Measurements from ENCODE around the gene SUPT6H. TPM values are rescaled to one million over a fixed set of nuclear protein-coding genes. Genes with fewer than 3 reads are reported as not detected.

SUPT6H gene
- total RNA-seq, 2 experiments from 2014 or later, result 33.7 to 76.5 TPM

DNA sequence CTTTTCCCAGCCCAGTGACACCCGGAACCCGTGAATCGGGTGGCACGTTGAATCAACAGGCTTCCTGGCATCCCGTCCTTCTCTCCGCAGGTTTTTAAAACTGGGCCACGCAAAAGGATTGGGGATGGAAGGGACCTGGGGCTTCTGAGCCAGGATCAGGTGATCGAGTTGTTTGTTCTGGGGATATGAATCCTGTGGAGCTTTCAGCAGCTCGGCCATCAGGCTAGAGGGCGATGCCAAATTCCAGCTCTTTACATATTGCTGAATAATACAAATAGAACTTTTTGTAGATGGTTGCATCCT is 473 bp downstream of the SUPT6H start:
- BruUV-seq (replicated peaks), result TSS peak; percentile 70
- H4K20me1 ChIP-seq (ENCODE audit: insufficient read depth, low read length), result peaks cover 3% of the 10 kb centered on the region; the same call in 1 of the 2 replicates
- ChIA-PET CTCF (ENCODE audit: unreplicated experiment) (interaction anchor here (0.6 to 1.9 kb wide), 2 partner anchors 18 to 120 kb away, joined by 3 to 13 read pairs; partner anchors contain the start of gene BLTP2), POLR2A (interaction anchor here (0.9 to 3.1 kb wide), 8 partner anchors 11 to 58 kb away, joined by 3 to 17 read pairs (median 3); partner anchors contain the start of genes BLTP2, PROCA1 and RPL23A)
- H3K9me3 ChIP-seq (ENCODE audit: low read length), result no peaks in the 10 kb centered on the region; the same call in 1 of the 2 replicates
- H3K27ac ChIP-seq (ENCODE audit: low read depth, low read length, poor library complexity, severe bottlenecking), result peak overlapping the region; percentile 88
- H3K36me3 ChIP-seq (ENCODE audit: insufficient read depth, low read length), result peaks cover 52% of the 10 kb centered on the region
- TF ChIP-seq, protein P1, sequence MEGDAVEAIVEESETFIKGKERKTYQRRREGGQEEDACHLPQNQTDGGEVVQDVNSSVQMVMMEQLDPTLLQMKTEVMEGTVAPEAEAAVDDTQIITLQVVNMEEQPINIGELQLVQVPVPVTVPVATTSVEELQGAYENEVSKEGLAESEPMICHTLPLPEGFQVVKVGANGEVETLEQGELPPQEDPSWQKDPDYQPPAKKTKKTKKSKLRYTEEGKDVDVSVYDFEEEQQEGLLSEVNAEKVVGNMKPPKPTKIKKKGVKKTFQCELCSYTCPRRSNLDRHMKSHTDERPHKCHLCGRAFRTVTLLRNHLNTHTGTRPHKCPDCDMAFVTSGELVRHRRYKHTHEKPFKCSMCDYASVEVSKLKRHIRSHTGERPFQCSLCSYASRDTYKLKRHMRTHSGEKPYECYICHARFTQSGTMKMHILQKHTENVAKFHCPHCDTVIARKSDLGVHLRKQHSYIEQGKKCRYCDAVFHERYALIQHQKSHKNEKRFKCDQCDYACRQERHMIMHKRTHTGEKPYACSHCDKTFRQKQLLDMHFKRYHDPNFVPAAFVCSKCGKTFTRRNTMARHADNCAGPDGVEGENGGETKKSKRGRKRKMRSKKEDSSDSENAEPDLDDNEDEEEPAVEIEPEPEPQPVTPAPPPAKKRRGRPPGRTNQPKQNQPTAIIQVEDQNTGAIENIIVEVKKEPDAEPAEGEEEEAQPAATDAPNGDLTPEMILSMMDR (conservative IDR thresholded peaks at IDR 0.05; ENCODE audit: low read length), result no peak
- TF ChIP-seq EZH2phosphoT487 (IDR thresholded peaks at IDR 0.05; ENCODE audit: borderline replicate concordance, low read depth, low read length), result no peak
- no peak for DNase-seq (ENCODE audit: low spot score)
- H2AFZ ChIP-seq (ENCODE audit: low read length), result peak overlapping the region; percentile 85
- peaks cover 22% of the 10 kb centered on the region for H3K4me1 ChIP-seq (ENCODE audit: insufficient read depth, low read length, poor library complexity, severe bottlenecking)
- no peaks in the 10 kb centered on the region for H3K9me2 ChIP-seq (ENCODE audit: insufficient read depth, low read length)
- intact Hi-C loops (cut with micrococcal nuclease; ENCODE audit: unreplicated experiment), result no loop called here
- H3K79me2 ChIP-seq (ENCODE audit: insufficient read depth, low read depth, low read length), result peaks cover 63% of the 10 kb centered on the region
- H3K4me3 ChIP-seq (ENCODE audit: low read depth, low read length, poor library complexity, severe bottlenecking), result peak overlapping the region; percentile 95
- H3K4me2 ChIP-seq (ENCODE audit: low read length), result peak overlapping the region; percentile 84

DNA sequence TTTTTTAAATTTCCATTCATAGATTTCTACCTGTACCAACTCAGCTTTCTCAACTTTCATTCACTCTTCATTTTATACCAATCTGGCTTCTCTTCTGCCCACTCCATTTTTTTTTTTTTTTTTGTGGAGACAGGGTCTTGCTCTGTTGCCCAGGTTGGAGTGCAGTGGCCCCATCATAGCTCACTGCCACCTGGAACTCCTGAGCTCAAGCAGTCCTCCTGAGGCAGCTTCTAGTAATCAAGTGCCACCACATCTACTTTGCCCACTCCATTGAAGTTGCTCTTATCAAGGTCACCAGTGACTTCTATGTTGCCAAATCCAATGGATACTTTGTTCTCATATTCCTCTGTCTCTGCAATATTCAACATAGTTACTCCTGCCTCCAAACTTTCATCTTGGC is 1.7 kb downstream of the SUPT6H start:
- intact Hi-C loops (cut with micrococcal nuclease; ENCODE audit: unreplicated experiment), result no loop called here

DNA sequence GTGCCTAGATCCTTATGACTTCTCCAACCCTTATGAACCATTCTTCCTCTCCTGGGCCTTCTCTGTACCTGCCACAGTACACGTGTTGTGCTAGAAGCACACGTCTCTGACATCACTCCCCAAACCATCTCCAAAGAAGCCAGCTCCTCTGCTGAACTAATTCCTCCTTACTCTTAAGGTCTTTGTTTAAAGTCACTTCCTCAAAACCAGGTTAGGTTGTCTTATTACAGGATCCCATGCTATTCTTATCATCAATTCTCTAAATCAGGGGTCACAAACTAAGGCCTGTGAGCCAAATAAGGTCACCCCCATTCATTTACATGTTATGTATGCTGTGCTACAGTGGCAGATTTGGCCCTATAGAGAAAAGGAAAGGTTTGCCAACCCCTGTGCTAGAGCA is 4.0 kb downstream of the SUPT6H start:
- H4K20me1 ChIP-seq (ENCODE audit: insufficient read depth, low read length), result peaks cover 3% of the 10 kb centered on the region
- no peak overlapping the region for H3K4me2 ChIP-seq (ENCODE audit: low read length)

More for the DNA sequence above, 1.7 kb downstream of the SUPT6H start:
- Histone ChIP-seq H3K79me2 (ENCODE audit: insufficient read depth, low read depth, low read length) (peaks cover 69% of the 10 kb centered on the region), H3K9me3 (ENCODE audit: low read length) (no peaks in the 10 kb centered on the region; the same call in 1 of the 2 replicates), H2AFZ (ENCODE audit: low read length) (no peak overlapping the region), H3K27ac (ENCODE audit: low read depth, low read length, poor library complexity, severe bottlenecking) (no peak overlapping the region), H3K4me3 (ENCODE audit: low read depth, low read length, poor library complexity, severe bottlenecking) (peak overlapping the region; percentile 95), H3K4me2 (ENCODE audit: low read length) (peak overlapping the region; percentile 84), H4K20me1 (ENCODE audit: insufficient read depth, low read length) (peaks cover 3% of the 10 kb centered on the region; the same call in 1 of the 2 replicates), H3K4me1 (ENCODE audit: insufficient read depth, low read length, poor library complexity, severe bottlenecking) (peaks cover 22% of the 10 kb centered on the region), H3K9me2 (ENCODE audit: insufficient read depth, low read length) (no peaks in the 10 kb centered on the region), H3K36me3 (ENCODE audit: insufficient read depth, low read length) (peaks cover 53% of the 10 kb centered on the region)
- TF ChIP-seq, protein P1 (conservative IDR thresholded peaks at IDR 0.05; ENCODE audit: low read length), result no peak
- no peak for TF ChIP-seq EZH2phosphoT487 (IDR thresholded peaks at IDR 0.05; ENCODE audit: borderline replicate concordance, low read depth, low read length)
- no peak for DNase-seq (ENCODE audit: low spot score)
- CTCF ChIA-PET (ENCODE audit: unreplicated experiment), result interaction anchor here (0.5 kb wide), 1 partner anchor 9 kb away, joined by 3 read pairs; no protein-coding TSS in a partner anchor
- POLR2A ChIA-PET, result no interaction called here
- BruUV-seq (replicated peaks), result no TSS peak

More for the DNA sequence above, 4.0 kb downstream of the SUPT6H start:
- Histone ChIP-seq H3K9me2 (ENCODE audit: insufficient read depth, low read length) (no peaks in the 10 kb centered on the region), H3K27ac (ENCODE audit: low read depth, low read length, poor library complexity, severe bottlenecking) (no peak overlapping the region), H3K79me2 (ENCODE audit: insufficient read depth, low read depth, low read length) (peaks cover 58% of the 10 kb centered on the region), H2AFZ (ENCODE audit: low read length) (no peak overlapping the region), H3K36me3 (ENCODE audit: insufficient read depth, low read length) (peaks cover 50% of the 10 kb centered on the region), H3K4me1 (ENCODE audit: insufficient read depth, low read length, poor library complexity, severe bottlenecking) (peaks cover 15% of the 10 kb centered on the region), H3K9me3 (ENCODE audit: low read length) (no peaks in the 10 kb centered on the region), H3K4me3 (ENCODE audit: low read depth, low read length, poor library complexity, severe bottlenecking) (no peak overlapping the region)
- CTCF ChIA-PET (ENCODE audit: unreplicated experiment), result no interaction called here
- intact Hi-C loops (cut with micrococcal nuclease; ENCODE audit: unreplicated experiment), result no loop called here
- POLR2A ChIA-PET, result no interaction called here
- TF ChIP-seq EZH2phosphoT487 (IDR thresholded peaks at IDR 0.05; ENCODE audit: borderline replicate concordance, low read depth, low read length), result no peak
- TF ChIP-seq, protein P1 (conservative IDR thresholded peaks at IDR 0.05; ENCODE audit: low read length), result no peak
- no TSS peak for BruUV-seq (replicated peaks)
- DNase-seq (ENCODE audit: low spot score), result no peak

Measured in OCI-LY7 (cell line).